Measurements from ENCODE around the gene MAJIN.

DNA sequence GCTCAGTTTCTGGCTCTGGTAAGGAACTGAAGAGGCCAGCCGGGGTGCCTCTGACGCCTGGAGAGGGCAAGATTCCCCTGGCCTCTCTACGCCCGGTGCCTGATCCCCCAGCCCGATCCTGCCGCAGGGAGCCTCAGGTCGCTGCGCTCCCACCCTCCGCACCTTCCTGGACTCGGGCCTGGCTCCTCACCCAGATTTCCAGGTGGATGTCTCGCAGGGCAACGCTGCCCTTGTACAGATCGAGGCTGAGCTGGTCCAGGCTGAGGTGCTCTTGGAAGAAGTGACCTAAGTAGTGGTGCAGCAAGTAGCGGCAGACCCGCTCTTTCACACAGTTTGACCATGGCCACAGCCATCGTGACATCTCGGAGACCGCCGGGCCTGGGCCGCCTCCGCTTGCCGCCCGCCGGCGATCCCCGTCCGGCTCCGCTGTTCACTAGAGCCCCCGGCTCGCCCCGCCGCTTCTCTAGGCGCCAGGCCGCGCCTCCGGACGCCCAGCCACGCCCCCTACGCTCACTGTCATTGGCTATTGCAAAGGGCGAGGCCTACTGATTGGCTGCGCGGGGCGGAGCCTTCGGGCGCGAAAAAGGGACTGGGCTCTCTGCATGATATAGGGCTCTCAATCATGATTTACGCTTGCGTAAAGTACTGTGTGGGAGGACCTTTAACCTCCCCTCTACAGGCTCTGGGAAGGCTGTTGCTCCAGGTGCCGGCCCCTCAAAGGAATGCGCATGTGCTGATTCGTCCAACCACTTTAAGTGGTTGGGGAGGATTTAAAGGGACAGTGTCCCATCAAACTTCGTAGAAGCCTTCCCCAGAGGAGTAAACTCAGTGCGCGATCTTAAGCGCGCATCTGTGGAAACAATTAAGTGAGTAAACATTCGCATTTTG lies 54.9 kb downstream of the MAJIN start, which contains the start of gene ATG2A:
- TF ChIP-seq, protein P1, sequence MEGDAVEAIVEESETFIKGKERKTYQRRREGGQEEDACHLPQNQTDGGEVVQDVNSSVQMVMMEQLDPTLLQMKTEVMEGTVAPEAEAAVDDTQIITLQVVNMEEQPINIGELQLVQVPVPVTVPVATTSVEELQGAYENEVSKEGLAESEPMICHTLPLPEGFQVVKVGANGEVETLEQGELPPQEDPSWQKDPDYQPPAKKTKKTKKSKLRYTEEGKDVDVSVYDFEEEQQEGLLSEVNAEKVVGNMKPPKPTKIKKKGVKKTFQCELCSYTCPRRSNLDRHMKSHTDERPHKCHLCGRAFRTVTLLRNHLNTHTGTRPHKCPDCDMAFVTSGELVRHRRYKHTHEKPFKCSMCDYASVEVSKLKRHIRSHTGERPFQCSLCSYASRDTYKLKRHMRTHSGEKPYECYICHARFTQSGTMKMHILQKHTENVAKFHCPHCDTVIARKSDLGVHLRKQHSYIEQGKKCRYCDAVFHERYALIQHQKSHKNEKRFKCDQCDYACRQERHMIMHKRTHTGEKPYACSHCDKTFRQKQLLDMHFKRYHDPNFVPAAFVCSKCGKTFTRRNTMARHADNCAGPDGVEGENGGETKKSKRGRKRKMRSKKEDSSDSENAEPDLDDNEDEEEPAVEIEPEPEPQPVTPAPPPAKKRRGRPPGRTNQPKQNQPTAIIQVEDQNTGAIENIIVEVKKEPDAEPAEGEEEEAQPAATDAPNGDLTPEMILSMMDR (IDR thresholded peaks at IDR 0.05 in 2 of 3, conservative IDR thresholded peaks at IDR 0.05 in 1 of 3; ENCODE audit: control insufficient read depth in 2 of 3, extremely low read depth in 1 of 3, insufficient read depth in 1 of 3, low read depth in 3 of 3, low read length in 3 of 3), result no peak
- no peak for TF ChIP-seq CEBPB (IDR thresholded peaks at IDR 0.05; ENCODE audit: borderline replicate concordance in 1 of 2, low read depth in 2 of 2, low read length in 2 of 2)
- peak; percentile 92; the same call in 1 of the 2 replicates for TF ChIP-seq CHD1 (IDR thresholded peaks at IDR 0.05; ENCODE audit: low read depth, low read length)
- TF ChIP-seq POLR2A (IDR thresholded peaks at IDR 0.05; ENCODE audit: low read depth, low read length), result peak; percentile 86
- TF ChIP-seq EP300 (IDR thresholded peaks at IDR 0.05; ENCODE audit: borderline replicate concordance in 1 of 2, control insufficient read depth in 1 of 2, low read depth in 2 of 2, low read length in 2 of 2), result no peak
- no peak for TF ChIP-seq RCOR1 (conservative IDR thresholded peaks at IDR 0.05; ENCODE audit: low read depth, low read length)
- TF ChIP-seq YY1 (IDR thresholded peaks at IDR 0.05; ENCODE audit: low read depth, low read length), result peak; percentile 87
- TF ChIP-seq POLR2AphosphoS5 (IDR thresholded peaks at IDR 0.05; ENCODE audit: low read length), result peak; percentile 85
- no peak for TF ChIP-seq CHD4 (IDR thresholded peaks at IDR 0.05)
- TF ChIP-seq SUPT20H (IDR thresholded peaks at IDR 0.05; ENCODE audit: borderline replicate concordance, control insufficient read depth, low read depth, low read length), result no peak
